ENCODE measurements around the gene KLHDC10. TPM values are rescaled to one million over a fixed set of nuclear protein-coding genes. Genes with fewer than 3 reads are reported as not detected.

Gene KLHDC10
- total and polyA plus RNA-seq, 2 of the 13 experiments (the other 11 are each of a cell fraction or from before 2014, with no cell fraction given): 11.9 to 21.6 TPM

- TF ChIP-seq ZNF280D (CRISPR knock-in tag; IDR thresholded peaks at IDR 0.05): no peak
Measured at GRCh38 chr7:130162196-130162595, 91.9 kb downstream of the KLHDC10 start (continued).

DNA sequence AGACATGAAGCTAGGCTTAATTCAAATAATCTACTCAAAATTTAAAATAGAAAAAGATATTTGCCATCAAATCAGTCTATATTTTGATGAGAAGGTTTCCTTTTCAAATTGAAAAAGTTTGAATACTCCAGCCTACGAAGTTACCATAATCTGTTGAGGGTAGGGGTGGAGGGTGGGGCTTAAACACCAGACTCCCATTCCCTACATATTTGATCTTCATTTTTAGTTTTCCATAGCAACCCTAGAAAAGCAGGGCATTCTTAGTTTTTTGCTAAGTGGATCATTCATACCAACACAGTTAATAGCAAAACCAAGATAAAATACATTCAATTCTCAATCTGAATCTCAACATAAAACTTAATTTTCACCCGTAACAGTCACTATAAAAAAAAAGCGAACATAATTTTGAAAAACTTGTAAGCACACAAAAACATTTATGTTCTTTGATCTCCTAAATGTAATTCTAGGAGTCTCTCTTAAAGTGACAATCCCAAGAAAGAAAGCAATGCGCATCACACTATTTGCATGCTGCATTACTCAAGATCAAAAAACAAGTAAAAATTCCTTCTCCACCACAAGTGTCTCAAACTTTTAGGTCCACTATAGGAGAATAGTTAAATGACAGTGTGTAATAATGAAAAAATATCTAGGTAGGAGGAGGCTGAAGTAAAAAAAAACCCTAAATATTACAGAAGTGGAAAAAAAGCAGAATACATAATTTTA is 104.1 kb downstream of the KLHDC10 start:
- ChIA-PET POLR2A (interaction anchor here (2.3 kb wide), 1 partner anchor 31 kb away, joined by 6 read pairs; the partner anchor contains the start of gene TMEM209), CTCF (ENCODE audit: low intra/inter-chr PET ratio, low total read pairs) (no interaction called here)
- Histone ChIP-seq H3K9ac (ENCODE audit: insufficient read depth, low read depth, low read length) (no peak overlapping the region), H3K9me3 (ENCODE audit: low read length) (no peaks in the 10 kb centered on the region), H3K27me3 (ENCODE audit: control insufficient read depth in 1 of 2, insufficient read depth in 2 of 2, low read length in 2 of 2) (no peaks in the 10 kb centered on the region), H3K4me1 (ENCODE audit: insufficient read depth, low read length) (no peaks in the 10 kb centered on the region), H3K27ac (ENCODE audit: extremely low read length, insufficient read depth, low read length) (no peak overlapping the region), H2AFZ (ENCODE audit: low read length) (no peak overlapping the region), H4K20me1 (ENCODE audit: insufficient read depth, low read length) (no peaks in the 10 kb centered on the region), H3K4me2 (ENCODE audit: low read depth, low read length) (no peak overlapping the region), H3K79me2 (ENCODE audit: insufficient read depth, low read length) (no peaks in the 10 kb centered on the region), H3K4me3 (replicated peaks in 1 of 3; ENCODE audit: insufficient read depth in 1 of 3, low read depth in 2 of 3, low read length in 3 of 3) (no peak overlapping the region), H3K36me3 (replicated peaks in 1 of 2; ENCODE audit: control insufficient read depth in 1 of 2, insufficient read depth in 2 of 2, low read length in 2 of 2) (peaks cover 7 to 50% of the 10 kb centered on the region in 2 experiments)
- ATAC-seq: no peak
- no TSS peak for BruUV-seq (replicated peaks)
- DNase-seq (ENCODE audit: low spot score): no peak
- TF ChIP-seq ZNF574 (CRISPR knock-in tag; IDR thresholded peaks at IDR 0.05) (no peak), GLI4 (CRISPR knock-in tag; IDR thresholded peaks at IDR 0.05; ENCODE audit: borderline replicate concordance) (no peak), TRIM22 (IDR thresholded peaks at IDR 0.05) (no peak), E2F5 (CRISPR knock-in tag; conservative IDR thresholded peaks at IDR 0.05) (no peak), MED8 (CRISPR knock-in tag; IDR thresholded peaks at IDR 0.05; ENCODE audit: insufficient replicate concordance) (no peak), RBM39 (IDR thresholded peaks at IDR 0.05; ENCODE audit: low read depth, low read length, poor library complexity, severe bottlenecking) (no peak)
- WGBS (ENCODE audit: low lambda C conversion rate): 99% methylated on average over 4 of the region's 4 CpGs
- intact Hi-C loops (cut with micrococcal nuclease; ENCODE audit: unreplicated experiment): no loop called here
- FAIRE-seq: no peak
- in situ Hi-C loops (cut with HindIII; ENCODE audit: extremely low pct_ligation_motif_present, low pct_unique_long_range_greater_than_20kb): no loop called here
